Measurements from ENCODE around the gene TIMM22.
"Not testable (repeated sequence)": the region's sequence is repeated elsewhere in the genome, so short reads cannot be mapped to it uniquely, and the experiment has no call there.

Gene TIMM22

DNA sequence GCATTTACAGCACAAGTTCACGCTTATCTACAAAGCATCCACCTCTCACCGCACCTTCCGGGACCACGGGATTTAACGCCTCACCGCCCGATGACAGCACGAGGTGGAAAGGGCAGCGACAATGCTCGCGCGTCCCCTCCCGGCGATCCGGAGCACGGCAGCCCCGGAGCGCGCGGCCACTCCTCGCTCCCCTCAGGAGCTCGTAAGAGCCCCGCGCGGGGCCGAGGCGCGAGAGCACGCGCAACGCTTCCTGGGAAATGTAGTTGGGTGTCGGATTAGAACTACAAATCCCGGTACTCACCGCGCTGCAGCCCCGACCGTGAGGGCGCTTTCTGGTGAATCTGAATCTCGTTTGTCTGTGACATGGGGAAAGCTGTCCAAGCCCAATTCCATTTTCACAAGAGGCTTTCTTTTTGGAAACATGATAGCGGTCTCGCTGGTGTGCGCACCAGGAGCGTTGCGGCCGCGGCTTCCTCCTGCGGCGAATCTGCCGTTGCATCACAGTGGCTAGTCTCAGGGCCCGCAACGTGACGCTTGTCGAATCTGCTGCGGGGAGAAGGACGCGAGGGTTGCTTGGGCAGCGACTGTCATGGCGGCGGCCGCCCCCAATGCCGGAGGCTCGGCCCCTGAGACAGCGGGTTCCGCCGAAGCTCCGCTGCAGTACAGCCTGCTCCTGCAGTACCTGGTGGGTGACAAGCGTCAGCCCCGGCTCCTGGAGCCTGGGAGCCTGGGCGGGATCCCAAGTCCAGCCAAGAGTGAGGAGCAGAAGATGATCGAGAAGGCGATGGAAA, at the start of gene TIMM22:
Gene TIMM22 (plus strand): TSS at position 576 of the 791 bp plus-strand sequence. CDS start 14 bp downstream, at position 590.
- DNase-seq = peak; percentile 89

DNA sequence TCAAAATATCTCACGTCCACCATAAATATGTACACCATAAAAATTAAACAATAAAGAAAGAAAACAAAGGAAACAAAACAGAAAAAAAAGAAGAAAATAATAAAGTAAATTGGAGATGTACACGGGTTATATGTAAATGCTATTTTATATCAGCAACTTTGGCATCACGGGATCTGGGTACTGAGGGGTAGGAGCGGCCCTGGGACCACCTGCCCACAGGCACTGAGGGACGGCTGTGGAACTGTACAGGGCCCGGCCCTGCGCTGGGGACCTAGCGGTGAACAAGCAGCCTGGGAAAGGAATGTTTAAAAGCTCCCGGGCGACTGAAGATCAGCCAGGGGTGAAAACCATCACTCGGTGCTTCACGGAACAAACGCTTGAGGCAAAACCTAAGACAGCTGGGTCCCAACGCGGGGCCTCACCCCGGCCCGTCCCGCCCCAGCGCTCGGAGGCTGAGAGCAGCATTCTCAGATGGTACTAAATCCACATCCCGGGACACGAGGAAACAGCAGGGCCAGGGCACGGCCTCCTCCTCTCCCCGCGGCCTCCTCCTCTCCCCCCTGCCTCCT, 48.6 kb upstream of the TIMM22 start:
- no peak for DNase-seq

DNA sequence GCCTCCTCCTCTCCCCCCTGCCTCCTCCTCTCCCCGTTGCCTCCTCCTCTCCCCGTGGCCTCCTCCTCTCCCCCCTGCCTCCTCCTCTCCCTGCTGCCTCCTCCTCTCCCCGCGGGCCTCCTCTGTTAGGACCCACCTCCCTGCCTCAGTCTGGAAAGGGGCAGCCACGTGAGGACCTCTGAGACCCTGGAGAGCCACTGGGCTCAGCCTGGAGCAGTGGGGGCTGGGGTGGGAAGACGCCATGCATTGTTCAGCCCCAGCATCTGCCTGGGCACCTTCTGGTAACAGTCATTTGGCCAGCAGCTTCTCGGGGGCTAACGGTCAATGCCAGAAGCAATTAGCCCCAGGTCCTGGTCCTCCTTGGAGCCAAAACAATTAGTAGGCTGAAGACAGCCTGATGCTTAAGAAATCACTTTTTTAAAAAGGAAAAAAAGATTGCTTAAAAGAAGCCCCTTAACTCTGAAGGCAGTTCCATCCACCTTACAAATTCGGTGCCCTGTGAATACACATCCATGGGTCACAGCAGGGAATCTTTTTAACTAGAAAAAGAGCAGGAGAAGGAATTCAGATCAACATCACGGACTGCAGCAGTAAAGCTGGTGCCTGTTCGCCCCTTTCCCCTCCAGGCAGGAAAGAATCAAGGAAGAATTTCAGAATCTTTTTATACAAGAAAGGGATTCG, 47.2 kb upstream of the TIMM22 start:
- no peak for DNase-seq

DNA sequence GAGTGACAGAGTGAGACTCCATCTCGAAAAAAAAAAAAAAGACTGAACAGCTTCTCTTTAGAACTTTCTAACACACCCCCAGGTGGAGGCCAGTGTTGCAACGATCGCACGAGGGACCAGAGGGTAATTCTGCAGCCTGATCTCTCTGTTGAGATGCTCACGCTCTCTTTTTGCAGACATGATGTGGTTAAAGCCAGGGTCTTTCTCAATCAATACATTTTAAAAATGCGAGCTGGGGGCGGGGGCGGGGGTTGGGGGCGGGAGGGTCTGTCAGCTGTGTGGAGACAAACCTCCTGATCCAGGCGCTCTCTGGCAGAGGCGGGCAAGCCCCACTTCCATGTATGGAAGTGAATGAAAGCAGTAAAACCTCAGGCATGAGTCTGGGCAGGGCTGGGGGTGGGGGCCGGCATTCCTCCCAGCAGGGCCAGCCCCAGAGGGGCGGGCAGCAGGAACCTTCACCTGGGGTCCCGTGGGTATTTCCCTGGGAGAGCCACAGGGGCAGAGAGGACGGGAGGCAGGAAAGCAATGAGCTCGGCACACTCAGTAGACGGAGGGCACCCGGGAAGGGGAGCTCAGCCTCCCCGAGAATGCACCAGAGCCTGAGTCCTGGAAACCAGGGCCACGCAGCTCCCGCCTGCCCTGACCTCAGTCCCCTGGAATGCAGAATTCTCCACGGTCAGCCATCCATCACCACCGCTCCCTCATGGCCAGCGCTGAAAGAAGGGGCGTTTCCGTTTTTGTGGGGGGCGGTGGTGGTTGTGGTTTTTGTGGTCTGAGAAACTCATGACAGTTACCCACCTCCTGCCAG, 45.4 kb upstream of the TIMM22 start:
- DNase-seq = no peak

DNA sequence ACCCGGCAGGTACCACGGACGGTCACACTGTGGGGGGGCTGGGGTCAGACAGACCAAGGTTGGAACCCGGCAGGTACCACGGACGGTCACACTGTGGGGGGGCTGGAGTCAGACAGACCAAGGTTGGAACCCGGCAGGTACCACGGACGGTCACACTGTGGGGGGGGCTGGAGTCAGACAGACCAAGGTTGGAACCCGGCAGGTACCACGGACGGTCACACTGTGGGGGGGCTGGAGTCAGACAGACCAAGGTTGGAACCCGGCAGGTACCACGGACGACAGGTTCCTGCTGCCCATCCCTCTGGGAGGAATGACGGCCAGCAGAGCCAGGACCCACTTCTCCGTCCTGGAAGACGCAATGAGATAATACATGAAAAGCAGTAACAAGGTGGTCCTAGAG, 44.3 kb upstream of the TIMM22 start:
- not testable (repeated sequence) for DNase-seq

DNA sequence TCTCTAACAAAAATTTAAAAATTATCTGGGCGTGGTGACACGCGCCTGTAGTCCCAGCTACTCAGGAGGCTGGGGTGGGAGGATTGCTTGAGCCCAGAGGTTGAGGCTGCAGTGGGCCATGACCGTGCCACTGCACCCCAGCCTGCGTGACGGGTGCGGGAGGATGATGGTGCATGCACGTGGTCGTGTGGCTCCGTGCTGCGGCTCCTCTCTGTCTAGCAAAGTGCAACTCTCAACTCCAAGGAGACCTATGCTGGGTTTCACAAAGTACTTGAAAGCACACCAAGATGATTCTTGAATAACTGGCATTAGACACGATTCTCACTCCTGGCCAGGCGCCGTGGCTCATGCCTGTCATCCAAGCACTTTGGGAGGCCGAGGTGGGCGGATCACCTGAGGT, 43.2 kb upstream of the TIMM22 start:
- no peak for DNase-seq

DNA sequence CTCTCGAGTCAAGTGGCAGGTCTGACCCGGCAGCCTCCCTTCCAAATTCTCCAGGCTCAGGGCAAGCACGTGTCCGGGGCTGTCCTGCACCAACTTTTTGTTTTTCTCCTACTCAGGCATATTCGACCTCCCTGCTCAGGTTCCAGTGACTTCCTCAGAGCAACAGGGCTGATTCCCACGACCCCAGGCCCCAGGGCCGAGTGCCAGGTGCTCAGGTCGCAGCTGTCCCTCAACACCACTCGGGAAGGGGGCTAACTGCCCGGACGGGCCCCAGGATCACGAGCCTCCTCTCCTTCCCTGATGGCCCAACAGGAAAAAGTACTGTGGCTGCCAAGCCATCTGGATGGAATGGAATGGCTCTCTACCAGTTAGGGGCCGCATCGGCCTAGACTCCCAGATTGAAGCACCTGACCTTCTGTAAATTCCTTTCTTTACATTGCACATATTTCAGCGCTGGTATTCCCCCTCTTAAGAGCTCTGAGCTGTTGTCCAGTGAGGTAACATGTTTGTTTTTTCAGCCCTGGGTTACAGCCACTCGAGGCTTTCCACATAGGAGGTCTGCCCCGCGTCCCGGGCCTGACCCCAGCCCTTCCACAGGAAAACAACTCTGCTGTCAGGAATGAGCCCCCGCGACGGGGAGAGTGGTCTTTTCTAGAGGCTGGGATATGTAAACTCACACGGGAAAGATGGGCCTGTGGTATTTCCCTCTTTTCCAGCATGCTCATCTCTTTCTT, 42.3 kb upstream of the TIMM22 start:
- DNase-seq = no peak

DNA sequence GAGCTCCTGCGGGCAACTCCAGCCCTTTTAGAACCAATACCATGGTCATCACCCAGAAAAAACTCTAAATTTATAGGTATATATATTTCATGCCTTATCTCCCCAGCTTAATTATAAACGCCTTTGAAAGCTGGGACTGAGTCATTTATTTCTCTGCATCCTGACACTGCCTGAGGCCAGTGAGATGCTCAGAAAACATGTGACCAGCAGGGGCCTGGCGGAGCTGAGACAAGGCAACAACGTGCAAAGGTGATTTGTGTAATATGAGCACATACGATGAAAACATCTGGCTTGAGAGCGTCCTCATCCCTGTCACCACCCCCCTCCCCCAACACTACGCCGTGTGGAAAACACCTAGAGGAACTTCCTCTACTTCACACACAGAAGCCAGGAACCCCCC, 40.0 kb upstream of the TIMM22 start:
- DNase-seq = no peak

DNA sequence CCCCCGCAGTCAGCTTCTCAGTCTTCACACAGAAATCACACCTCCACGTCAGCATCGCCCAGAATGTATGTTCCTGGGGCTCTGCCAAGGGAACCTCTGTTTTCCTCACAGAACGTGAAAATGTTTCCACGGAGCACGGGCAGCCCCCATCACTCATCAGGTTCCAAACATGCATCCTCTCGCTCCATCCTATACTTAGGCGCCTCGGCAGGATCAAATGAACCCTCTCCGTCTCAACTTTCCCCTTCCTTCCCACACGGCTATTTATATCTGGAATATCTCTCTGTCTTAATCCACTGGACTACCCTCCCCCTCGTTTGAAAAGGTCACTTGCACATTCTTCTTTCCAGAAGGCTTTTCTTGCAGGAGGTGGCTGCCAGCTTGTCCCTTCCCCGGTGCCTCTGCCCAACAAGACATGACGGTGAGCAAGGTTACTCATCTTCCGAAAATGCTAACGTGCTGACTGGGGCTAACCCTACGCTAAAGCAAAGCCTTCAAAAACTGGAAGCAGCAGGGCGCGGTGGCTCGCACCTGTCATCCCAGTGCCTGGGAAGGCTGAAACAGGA, 39.0 kb upstream of the TIMM22 start:
- no peak for DNase-seq

DNA sequence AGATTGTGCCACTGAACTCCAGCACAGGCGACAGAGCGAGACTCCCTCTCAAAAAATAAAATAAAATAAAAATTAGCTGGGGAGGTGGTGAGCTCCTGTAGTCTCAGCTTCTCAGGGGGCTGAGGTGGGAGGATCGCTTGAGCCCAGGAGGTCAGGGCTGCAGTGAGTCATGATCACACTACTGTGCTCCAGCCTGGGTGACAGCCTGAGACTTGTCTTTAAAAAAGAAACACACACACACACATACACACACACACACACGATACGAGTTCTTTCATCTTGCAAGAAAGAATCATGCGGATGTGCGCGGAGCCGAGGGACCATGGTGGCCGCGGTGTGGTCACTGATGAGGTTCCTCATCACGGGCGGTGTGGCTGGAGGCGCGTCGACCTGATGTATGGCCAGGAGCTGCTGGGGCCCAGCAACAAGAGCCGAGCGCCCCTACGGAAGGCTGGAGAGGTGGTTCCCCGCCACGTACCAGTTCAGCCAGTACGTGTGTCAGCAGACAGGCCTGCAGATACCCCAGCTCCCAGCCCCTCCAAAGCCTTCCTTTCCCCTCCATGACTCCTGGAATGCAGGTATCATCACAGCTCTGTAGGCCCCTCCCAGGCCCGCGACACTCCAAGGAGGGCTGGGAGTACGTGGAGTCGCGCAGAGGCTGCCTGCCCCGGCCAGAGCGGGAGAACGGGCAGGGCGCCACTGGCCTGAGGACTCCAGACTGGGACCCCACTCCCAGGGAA, 38.0 kb upstream of the TIMM22 start:
- no peak for DNase-seq

DNA sequence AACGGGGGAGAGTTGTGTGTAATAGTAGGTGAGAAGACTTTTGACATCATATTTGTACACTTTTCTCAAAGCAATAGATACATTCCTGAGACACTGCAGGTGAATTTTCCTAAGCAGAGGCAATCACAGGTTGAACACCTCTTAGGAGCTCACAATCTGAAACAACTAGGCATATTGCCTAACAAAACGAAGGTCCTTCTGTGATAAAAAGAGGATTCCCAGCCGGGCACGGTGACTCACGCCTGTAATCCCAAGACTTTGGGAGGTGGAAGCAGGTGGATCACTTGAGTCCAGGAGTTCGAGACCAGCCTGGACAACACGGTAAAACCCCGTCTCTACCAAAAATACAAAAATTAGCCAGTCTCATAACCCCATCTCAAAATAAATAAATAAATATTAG, 34.8 kb upstream of the TIMM22 start:
- no peak for DNase-seq

DNA sequence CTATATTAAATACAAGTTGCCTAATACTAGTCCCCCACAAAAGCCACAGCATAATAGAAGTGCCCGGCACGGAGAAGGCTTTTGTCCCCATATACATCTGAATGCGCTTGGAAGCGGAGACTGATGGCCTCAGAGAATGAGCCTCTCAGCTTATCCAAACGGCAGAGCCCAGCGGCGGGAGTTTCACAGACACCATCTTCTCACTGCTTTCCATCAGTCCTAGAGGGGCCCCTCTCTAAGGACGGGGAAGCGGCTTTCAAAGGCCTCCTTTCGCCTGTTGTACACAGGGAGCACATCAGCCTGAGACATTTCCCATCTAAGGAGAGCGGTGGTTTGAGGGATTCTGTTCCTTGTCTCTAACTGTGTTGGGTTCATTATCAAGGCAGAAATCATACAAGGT, 34.3 kb upstream of the TIMM22 start:
- no peak for DNase-seq

DNA sequence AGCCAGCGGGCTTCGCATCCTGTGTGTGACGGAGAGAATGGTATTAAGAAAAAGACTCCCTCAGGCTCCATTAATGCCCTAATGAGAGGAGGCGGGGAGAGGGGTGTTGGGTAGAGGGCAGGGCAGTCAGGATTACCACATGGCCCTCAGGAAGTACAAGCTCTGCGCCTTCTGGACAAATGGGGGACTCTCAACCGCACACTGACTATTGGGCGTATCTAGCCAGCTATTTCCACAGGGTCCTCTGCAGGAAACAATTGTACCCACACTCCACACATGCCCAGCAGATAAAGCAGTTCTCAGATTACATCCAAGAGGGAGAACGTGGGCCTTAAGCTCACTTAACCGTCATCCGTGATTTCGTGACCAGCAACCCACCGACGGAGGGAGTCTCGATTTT, 32.1 kb upstream of the TIMM22 start:
- no peak for DNase-seq

DNA sequence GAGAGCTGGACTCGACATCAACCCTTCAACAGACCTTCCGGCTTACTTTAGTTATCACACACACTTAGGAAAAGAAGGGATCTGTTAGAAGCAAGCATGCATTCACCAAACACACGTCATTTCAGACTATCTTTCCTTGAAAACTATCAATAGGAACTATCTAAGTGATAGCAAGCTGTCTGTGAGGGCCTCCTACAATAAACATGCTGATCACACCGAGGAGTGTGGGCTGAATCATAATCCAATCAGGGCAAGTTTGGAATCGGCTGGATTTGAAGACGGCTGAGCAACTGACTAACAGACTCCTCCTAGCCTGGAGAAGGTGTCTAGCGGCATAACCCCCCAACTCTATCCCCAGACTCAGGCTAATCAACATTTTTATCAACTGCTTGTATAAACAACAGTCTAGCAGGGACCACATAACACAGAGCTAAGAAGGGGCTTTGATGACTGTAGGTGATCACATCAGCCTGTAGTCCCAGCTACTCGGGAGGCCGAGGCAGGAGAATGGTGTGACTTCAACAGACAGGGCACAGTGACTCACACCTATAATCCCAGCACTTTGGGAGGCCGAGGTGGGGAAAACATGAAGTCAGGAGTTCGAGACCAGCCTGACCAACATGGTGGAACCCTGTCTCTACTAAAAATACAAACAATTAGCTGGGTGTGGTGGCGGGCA, 31.5 kb upstream of the TIMM22 start:
- DNase-seq = no peak

DNA sequence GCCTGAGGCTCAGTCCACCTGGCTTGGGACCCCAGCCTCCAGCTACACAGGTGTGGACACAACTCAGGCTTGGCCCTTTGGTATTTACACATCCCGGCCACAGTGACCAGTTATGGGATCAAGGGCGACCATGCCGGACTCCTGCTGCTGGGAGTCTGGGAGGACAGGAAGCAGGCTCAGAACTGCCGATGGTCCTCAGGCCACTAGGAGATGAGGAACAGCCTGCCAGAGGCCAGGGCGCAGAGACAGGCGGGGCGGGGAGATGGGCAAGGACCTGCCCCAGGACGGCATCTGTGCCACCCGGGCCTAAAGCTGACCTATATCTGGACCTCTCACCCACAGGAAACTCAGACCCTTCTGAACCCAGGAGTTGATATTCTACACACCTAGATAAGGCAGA, 29.8 kb upstream of the TIMM22 start:
- no peak for DNase-seq

DNA sequence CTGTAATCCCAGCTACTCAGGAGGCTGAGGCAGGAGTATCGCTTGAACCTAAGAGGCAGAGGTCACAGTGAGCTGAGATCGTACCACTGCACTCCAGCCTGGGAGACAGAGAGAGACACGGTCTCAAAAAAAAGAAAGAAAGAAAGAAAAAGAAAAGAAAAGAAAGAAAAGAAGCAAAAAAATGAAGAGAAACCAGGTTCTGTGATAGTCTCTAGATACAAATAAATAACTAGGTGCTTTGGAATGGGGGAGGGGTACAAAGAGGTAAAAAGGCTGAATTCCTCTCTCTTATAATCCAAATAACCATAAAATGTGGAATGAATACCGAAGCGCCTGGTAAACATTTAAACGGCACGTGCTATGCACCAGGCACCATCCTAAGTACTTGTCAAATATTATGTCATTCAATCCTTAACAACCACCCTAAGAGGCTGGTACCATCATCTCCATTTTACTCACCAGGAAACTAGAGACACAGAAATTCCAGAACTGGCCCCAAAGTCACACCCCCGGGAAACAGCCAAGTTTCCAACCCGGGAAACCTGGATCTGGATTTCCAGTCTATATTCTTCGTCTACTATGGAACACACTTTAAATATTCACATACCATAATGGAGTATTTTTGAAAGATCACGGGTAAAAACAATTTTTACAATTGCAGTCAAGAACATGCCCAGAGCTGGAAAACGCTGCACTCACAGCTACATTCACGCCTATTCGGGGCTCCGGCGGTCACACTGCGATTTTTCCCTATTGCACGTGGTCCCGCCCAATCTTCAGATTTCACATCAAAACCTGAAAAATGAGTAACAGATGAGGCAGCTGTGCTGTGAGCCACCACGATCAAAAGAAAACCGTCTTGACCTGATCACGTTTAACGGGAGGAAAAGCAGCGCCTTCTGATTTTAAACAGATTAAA, 27.9 kb upstream of the TIMM22 start:
- no peak for DNase-seq

DNA sequence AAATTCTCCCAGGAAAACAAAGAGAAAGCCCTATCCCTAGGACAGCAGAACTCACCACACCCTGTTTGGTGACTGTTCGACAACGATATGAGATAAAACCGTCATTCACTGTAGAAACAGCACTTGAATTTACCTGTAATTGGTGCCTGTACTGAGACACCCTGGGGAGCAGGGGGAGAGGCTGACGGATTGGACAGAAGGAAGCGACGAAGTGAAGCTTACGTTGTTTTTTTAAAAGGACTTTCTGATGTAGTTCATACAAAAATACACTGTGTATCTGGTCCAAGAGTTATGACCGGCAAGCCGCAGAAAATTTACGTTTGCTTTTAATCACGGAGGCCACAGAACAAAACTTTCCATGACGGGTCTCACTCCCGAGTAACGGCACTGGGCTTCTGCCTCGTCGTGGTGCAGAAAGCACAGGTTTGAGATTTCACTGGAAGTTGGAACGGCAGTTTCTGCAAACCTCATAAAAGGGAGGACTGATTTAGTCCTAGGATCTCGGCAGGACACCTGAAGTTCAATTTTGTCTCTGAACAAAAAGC, 27.0 kb upstream of the TIMM22 start:
- DNase-seq = no peak

DNA sequence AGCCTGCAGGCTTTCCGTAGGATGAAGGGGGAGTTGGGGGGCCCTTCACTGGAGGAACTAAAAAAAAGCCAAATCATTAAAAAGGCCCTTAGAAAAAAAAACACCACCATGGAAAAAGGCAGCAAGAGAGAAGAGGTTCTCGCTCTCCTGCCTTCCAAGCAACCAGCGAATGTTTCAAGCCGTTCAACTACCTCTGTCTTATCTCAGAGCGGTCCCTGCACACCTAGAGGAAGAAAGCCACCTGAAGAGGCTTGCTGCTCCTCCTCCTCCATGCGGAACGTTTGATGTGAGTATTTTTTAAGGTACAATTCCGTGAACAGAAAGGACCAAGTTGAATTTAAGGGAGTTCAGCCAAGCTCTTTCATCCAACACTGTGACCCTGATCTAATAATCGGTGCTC, 26.6 kb upstream of the TIMM22 start:
- no peak for DNase-seq

DNA sequence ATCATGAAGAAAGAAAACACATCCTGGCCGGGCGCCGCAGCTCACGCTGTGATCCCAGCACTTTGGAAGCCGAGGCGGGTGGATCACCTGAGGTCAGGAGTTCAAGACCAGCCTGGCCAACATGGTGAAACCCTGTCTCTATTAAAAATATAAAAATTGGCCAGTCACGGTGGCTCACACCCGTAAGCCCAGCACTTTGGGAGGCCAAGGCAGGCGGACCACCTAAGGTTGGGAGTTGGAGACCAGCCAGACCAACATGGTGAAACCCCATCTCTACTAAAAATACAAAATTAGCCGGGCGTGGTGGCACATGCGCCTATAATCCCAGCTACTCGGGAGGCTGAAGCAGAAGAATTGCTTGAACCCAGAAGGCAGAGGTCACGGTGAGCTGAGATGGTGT, 25.1 kb upstream of the TIMM22 start:
- not testable (repeated sequence) for DNase-seq

DNA sequence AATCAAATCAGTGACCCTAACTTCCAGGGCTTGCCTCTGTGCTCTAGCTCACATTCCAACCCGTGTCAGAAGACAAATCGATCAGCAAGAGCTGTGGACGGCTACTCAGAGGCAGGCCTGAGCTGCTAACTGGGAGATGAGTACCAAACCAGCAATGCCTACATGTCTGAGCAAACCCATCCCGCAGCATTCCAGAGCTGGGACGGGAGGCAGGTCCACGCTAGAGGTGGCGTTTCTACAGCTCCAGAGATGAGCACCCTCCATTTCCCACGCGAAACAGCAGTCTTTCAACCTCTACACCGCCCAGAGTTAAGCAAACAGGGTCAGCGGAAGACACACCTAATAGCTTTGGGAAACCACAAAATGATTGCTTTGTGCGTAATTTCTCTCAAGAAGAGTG, 23.9 kb upstream of the TIMM22 start:
- DNase-seq = no peak
